Neutrophil (primary cell): ENCODE data around the gene RGS19.

Experiments
- H3K27ac ChIP-seq: fragments of 200-600 bp; sonication (generic); 2 replicates; pipeline ENCODE4 v1.5.1; 2016; ENCODE audit warnings: mild to moderate bottlenecking, moderate library complexity
- H3K27me3 ChIP-seq: fragments of 200-600 bp; sonication (generic); 2 replicates; pipeline ENCODE4 v1.6.0; 2016; ENCODE audit warnings: mild to moderate bottlenecking
- H3K36me3 ChIP-seq: fragments of 200-600 bp; sonication (generic); 2 replicates; pipeline ENCODE4 v1.5.1; 2017
- H3K4me1 ChIP-seq, 2 experiments: fragments of 200-600 bp in 1 of 2; sonication (generic) in 1 of 2; 1 replicate in 1 of 2; 2 replicates in 1 of 2; pipeline versions ENCODE4 v1.5.1 to v1.6.1; 2013 to 2016; ENCODE audit warnings: low read depth in 1 of 2, low read length in 1 of 2, mild to moderate bottlenecking in 1 of 2, moderate library complexity in 1 of 2; ENCODE audit not compliant: control insufficient read depth in 1 of 2, insufficient read depth in 1 of 2
- H3K4me3 ChIP-seq, 2 experiments: fragments of 200-600 bp in 1 of 2; sonication (generic) in 1 of 2; 1 replicate in 1 of 2; 2 replicates in 1 of 2; pipeline ENCODE4 v1.5.1; 2013 to 2016; ENCODE audit warnings: low read depth in 1 of 2, low read length in 1 of 2, mild to moderate bottlenecking in 1 of 2, moderate library complexity in 1 of 2
- H3K9me3 ChIP-seq: fragments of 200-600 bp; sonication (generic); 2 replicates; pipeline ENCODE4 v1.5.1; 2016
- CTCF ChIP-seq: fragments of 200-600 bp; sonication (generic); IDR thresholded peaks from 2 replicates; pipeline ENCODE4 v1.5.1; 2016; ENCODE audit warnings: antibody characterized with exemption

Gene RGS19

DNA sequence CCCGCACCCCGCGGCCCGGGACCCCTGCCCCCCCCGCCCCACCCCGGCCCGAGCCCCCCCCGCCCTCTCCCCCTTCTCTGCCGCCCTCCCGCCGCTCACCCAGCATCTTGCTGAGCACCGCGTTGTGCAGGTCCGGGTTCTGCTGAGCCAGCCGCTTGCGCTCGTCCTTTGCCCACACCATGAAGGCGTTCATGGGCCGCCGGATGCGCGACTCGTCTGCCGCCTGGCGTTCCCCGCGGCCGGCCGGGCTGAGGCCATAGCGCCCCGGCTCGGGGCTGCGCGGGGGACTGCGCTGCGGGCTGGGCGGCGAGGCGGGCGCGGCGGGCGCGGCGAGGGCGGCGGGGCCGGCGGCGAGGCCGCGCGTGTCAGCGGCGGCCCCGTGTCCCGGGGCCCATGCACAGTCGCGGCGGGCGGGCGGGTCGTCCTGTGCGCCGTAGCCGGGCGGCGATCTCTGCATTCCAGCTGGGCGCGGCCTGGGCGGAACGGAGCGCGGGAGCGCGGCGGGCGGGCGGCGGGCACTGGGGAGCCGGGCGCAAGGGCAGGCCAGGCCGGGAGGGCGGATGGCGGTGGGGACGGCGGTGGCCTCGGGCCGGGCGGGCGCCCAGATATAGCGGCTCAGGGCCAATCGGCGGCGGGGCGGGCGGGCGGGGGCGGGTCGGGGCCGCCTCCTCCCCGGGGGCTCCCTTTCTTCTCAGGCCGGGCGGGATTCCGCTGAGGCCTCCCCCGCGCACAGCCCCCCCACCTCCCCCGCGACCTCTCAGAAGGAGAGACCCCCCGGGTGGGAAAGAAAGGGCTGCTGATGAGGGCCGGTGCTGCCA lies 30.0 kb downstream of the RGS19 start, which contains the start of gene SOX18:
Gene SOX18 (minus strand): TSS at position 580 of the 818 bp plus-strand sequence. CDS start 123 bp downstream, at position 457.
- TF ChIP-seq CTCF: no peak
- Histone ChIP-seq H3K36me3 (no peaks in the 10 kb centered on the region), H3K4me1 (peaks cover 7 to 17% of the 10 kb centered on the region in 2 experiments), H3K27me3 (peaks cover 100% of the 10 kb centered on the region), H3K4me3 (no peak within 1 kb of the TSS), H3K9me3 (no peaks in the 10 kb centered on the region), H3K27ac (no peak within 1 kb of the TSS)

DNA sequence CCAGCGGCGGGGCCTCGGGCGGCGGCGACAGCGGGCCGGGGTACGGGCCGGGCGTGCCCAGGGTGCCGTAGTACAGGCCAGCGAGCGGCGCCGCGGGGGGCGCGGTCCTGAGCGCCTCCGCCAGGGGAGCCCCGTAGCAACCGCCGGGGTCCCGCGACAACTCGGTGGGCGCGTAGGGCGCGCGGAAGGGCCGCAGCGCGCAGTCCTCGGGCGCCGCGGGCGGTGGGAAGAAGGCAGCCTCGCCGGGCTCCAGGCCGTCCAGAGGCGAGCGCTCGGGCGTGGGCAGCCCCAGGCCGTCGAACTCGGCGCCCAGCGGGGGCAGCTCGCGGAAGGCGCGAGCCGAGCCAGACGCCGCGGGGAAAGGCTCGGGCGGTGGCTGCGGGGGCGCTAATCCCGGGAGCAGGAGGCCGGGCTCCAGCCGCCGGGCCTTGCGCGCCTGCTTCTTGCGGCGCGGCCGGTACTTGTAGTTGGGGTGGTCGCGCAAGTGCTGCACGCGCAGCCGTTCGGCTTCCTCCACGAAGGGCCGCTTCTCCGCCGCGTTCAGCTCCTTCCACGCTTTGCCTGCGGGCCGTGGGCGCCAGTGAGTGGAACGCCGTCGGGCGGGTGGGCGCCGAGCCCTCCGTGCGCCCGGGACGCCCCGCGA lies 30.8 kb downstream of the RGS19 start:
- no peaks in the 10 kb centered on the region for H3K36me3 ChIP-seq
- H3K4me1 ChIP-seq: peaks cover 0 to 10% of the 10 kb centered on the region in 2 experiments
- H3K4me3 ChIP-seq: no peak overlapping the region
- no peak overlapping the region for H3K27ac ChIP-seq
- TF ChIP-seq CTCF: no peak
- peaks cover 100% of the 10 kb centered on the region for H3K27me3 ChIP-seq
- H3K9me3 ChIP-seq: no peaks in the 10 kb centered on the region

DNA sequence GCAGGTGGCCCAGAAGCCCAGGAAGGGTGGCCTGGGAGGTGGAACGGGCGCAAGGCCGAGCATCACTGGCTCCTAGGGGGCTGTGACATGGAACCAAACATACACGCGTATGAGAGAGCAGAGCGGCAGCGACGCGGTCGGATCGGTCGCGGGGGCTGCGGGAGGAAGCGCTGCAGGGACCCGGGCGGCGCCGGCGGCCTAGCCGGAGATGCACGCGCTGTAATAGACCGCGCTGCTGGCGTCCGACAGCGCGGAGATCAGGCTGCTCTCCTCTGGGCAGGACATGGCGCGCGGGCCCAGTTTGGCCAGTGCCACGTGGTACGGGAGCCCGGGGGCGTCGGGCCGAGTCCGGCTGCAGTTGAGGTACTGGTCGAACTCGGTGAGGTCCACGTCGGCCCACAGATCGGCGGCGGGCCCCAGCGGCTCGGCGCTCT lies 31.3 kb downstream of the RGS19 start:
- Histone ChIP-seq H3K27ac (no peak overlapping the region), H3K9me3 (no peaks in the 10 kb centered on the region), H3K4me3 (no peak overlapping the region)

GRCh38 chr20:64047046-64047389 lies 32.3 kb downstream of the RGS19 start:
- H3K4me1 ChIP-seq: peaks cover 4 to 16% of the 10 kb centered on the region in 2 experiments
- no peaks in the 10 kb centered on the region for H3K36me3 ChIP-seq
- H3K4me3 ChIP-seq: no peak overlapping the region
- H3K27me3 ChIP-seq: peaks cover 99% of the 10 kb centered on the region
- H3K9me3 ChIP-seq: no peaks in the 10 kb centered on the region
- TF ChIP-seq CTCF: no peak
- H3K27ac ChIP-seq: no peak overlapping the region

More for the DNA sequence above, 31.3 kb downstream of the RGS19 start:
- no peaks in the 10 kb centered on the region for H3K36me3 ChIP-seq
- H3K27me3 ChIP-seq: peaks cover 100% of the 10 kb centered on the region
- no peak for TF ChIP-seq CTCF
- peaks cover 0 to 10% of the 10 kb centered on the region in 2 experiments for H3K4me1 ChIP-seq

DNA sequence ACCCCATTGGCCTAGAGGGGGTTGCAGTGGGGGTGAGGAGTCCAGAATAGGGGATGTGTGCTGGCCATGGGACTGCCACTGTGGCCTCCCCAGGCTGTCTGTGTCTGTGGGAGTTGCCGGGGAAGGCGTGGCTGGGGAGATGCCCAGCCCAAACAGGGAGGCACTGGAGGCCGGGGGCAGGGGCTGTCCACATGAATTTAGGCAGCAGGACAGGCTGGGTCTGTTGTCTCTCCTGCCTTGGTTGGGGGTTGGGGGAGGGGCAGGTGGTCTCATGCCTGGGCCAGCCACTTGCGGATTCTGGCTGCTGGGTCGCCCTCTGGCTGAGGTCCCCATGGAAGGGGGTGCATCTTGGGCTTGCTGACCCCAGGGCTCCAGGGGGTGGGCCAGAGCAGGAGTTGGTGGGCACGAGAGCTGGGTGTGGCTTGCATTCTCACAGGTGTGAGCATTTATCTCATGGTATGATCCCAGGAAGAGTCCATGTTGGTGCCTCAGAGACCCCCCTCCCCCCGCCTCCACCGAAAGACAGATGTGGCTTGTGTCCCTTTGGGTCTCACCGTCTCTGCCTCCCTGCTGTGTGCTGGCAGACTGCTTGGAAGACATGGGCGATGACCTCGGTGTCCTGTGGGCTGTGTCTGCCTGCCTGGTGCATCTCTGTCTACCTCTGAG lies 33.8 kb downstream of the RGS19 start:
- TF ChIP-seq CTCF: no peak
- Histone ChIP-seq H3K36me3 (no peaks in the 10 kb centered on the region), H3K4me1 (peaks cover 12 to 24% of the 10 kb centered on the region in 2 experiments), H3K4me3 (no peak overlapping the region), H3K27ac (no peak overlapping the region), H3K27me3 (peaks cover 99% of the 10 kb centered on the region), H3K9me3 (no peaks in the 10 kb centered on the region)
